Testis (tissue), 2 donors: Measurements from ENCODE around the gene LCE2A.
"Not testable (repeated sequence)": the region's sequence is repeated elsewhere in the genome, so short reads cannot be mapped to it uniquely, and the experiment has no call there.

Source experiments
- POLR2A ChIP-seq: fragments of 450-650 bp; IDR thresholded peaks from one replicate; pipeline ENCODE4 v1.6.1; 2017; ENCODE audit warnings: antibody characterized with exemption, mild to moderate bottlenecking, moderate library complexity
- TF ChIP-seq, protein P1 (sequence below), 3 experiments: fragments of 450-650 bp in 2 of 3; fragments of 200-600 bp in 1 of 3; sonication (generic) in 1 of 3; IDR thresholded peaks; one replicate each; pipeline ENCODE4 v1.5.1; 2016 to 2019; ENCODE audit warnings: antibody characterized with exemption in 3 of 3, mild to moderate bottlenecking in 2 of 3, moderate library complexity in 1 of 3

DNA sequence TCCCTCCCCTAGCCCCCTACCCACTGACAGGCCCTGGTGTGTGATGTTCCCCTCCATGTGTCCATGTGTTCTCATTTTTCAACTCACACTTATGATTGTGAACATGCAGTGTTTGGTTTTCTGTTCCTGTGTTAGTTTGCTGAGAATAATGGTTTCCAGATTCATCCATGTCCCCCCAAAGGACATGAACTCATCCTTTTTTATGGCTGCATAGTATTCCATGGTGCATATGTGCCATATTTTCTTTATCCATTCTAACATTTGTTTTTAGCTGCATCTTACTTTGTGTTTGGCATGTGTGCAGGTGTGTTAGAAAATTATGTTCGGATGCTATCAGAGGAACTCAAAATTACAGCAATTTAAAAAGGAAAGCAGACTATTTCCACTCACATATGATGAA lies 32.0 kb upstream of the LCE2A start:
- TF ChIP-seq, protein P1, sequence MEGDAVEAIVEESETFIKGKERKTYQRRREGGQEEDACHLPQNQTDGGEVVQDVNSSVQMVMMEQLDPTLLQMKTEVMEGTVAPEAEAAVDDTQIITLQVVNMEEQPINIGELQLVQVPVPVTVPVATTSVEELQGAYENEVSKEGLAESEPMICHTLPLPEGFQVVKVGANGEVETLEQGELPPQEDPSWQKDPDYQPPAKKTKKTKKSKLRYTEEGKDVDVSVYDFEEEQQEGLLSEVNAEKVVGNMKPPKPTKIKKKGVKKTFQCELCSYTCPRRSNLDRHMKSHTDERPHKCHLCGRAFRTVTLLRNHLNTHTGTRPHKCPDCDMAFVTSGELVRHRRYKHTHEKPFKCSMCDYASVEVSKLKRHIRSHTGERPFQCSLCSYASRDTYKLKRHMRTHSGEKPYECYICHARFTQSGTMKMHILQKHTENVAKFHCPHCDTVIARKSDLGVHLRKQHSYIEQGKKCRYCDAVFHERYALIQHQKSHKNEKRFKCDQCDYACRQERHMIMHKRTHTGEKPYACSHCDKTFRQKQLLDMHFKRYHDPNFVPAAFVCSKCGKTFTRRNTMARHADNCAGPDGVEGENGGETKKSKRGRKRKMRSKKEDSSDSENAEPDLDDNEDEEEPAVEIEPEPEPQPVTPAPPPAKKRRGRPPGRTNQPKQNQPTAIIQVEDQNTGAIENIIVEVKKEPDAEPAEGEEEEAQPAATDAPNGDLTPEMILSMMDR (IDR thresholded peaks at IDR 0.05) = not testable (repeated sequence)
- TF ChIP-seq POLR2A = not testable (repeated sequence)
